HK-2 (cell line): ENCODE measurements around the gene MAST2.
"Not testable (repeated sequence)": the region's sequence is repeated elsewhere in the genome, so short reads cannot be mapped to it uniquely, and the experiment has no call there.

Experiments used
- DNase-seq: peaks from one replicate; pipeline ENCODE4 v3.0.0-alpha.2; 2018; ENCODE audit not compliant: unreplicated experiment

The MAST2 gene

GRCh38 chr1:45932205-45932604 lies 128.8 kb downstream of the MAST2 start:
- not testable (repeated sequence) for DNase-seq

- DNase-seq = no peak
Measured at GRCh38 chr1:45934947-45935346, 131.5 kb downstream of the MAST2 start.

GRCh38 chr1:45938029-45938428 lies 134.6 kb downstream of the MAST2 start:
- no peak for DNase-seq

GRCh38 chr1:45942411-45942810 lies 139.0 kb downstream of the MAST2 start:
- no peak for DNase-seq

GRCh38 chr1:45943185-45943584 lies 139.8 kb downstream of the MAST2 start:
- DNase-seq = no peak

DNA sequence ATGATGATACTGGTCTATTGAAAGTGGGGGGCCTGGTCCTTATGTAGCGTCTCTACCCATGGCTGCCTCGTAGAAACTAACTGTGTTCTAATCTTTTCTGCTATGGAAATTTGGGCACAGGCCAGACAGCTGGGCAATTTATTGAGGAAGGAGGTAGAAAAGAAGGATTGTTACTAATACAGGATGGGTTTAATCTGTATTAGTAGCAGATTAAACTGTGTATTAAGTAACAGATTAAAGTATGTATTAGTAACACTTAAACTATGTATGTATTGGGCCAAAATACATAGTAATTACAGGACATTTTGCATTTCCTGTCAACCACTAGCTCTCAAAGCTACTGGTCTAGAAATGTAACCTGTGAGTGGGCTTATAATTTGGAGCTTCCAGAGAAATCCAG lies 142.0 kb downstream of the MAST2 start:
- DNase-seq = no peak

DNA sequence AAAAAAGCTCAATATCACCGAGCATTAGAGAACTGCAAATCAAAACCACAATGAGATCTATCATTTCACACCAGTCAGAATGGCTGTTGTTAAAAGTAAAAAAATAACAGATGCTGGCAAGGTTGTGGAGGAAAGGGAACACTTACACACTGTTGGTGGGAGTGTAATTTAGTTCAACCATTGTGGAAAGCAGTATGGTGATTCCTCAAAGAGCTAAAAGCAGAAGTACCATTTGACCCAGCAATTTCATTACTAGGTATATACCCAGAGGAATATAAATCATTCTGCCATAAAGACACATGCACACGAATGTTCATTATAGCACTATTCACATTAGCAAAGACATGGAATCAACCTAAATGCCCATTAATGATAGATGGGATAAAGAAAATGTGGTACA lies 146.1 kb downstream of the MAST2 start:
- not testable (repeated sequence) for DNase-seq

DNA sequence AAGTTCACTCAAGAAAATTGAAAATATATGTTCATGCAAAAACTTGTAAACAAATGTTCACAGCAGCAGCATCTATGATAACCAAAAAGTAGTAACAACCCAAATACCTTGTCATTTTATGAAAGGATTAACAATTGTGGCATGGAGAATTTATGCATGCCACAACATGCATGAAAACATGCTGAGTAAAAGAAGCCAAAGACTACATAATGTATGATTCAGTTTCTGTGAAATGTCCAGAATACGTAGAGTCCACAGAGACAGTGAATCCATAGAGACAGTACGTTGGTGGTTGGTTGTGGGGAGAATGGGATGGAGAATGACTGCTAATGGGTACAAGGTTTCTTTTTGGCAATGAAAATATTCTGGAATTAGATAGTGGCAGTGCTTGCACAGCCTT lies 148.7 kb downstream of the MAST2 start:
- no peak for DNase-seq

DNA sequence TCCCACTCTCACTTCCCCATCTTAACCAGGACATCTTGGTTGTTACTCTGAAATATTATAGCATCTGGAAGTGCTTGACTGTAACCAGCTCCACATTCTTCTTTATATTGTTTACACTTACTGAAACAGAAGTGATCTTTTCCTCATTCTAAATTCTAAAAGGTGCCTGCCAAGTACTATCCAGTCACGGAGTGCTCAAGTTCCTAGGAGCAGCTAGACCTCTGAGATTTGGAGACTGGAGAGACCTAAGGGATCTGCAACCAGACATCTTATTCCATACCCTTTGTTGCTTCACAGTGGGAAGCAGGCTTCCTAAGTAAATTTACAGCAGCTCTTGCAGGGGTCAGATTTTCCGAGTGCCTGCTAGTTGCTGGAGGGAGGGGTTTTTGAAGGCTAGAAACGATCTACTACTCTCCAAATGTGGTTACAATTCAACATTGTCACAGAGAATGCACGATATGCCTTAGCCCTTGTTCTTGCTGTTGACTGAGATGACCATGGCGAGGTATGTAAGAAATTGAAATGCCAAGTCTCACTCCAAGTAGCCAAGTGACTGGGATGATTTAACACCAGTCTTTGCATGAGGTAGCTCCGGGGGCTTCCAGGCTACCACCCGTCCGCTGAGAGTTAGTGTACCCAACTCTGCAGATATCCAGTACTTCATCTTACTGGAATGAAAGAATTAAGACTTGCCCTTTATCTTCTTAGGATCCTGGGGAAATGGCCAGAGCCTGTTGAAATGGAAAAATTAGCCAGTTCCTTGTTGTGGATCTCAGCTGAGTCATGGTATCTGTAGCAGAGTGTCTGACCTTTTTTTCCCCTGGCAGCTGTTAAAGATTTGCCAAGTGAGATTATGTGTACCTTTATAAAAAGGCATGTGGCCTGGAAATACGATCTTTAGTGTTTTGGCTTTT lies 150.8 kb downstream of the MAST2 start:
- peak; percentile 40 for DNase-seq

- no peak for DNase-seq
Measured at GRCh38 chr1:45957684-45958083, 154.3 kb downstream of the MAST2 start.

GRCh38 chr1:45958317-45958716 lies 154.9 kb downstream of the MAST2 start:
- no peak for DNase-seq

DNA sequence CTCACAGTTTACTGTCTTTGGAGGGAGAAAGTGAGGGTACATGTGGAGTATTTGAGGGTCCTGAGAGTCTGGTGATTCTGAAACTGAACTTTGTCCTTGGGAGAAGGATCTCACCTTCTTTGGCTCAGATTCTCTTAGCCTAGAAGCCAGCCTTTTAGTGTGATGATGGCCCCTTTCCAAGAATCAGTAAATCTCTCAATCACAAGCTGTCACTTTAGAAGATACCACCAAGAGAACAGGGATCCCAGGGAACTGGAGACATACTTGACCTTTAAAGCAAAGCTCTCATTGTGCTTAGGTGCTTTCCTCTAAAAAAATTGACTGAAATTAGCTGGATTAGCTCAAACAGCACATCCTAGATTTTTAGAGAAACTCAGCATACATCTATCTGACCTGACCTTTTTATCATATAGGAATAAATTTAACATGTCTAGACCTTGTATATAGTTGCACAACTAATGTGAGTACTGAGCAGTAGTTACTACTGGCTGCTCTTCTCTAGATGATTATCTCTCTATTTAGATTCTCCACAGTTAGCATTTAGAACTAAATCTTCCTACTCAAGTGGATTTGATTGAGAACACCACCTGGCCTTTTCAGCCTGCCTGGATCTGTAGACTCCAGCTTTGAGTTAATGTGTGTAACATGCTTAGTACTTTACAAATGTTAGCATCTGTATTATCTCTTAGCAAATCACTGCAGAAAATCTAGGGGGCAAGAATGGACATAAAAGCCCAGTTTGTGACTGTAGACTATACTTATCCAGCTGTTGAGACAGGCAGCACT lies 157.7 kb downstream of the MAST2 start:
- no peak for DNase-seq

DNA sequence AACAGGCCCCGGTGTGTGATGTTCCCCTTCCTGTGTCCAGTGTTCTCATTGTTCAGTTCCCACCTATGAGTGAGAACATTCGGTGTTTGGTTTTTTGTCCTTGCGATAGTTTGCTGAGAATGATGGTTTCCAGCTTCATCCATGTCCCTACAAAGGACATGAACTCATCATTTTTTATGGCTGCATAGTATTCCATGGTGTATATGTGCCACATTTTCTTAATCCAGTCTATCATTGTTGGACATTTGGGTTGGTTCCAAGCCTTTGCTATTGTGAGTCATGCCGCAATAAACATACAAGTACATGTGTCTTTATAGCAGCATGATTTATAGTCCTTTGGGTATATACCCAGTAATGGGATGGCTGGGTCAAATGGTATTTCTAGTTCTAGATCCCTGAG lies 158.5 kb downstream of the MAST2 start:
- DNase-seq = not testable (repeated sequence)

DNA sequence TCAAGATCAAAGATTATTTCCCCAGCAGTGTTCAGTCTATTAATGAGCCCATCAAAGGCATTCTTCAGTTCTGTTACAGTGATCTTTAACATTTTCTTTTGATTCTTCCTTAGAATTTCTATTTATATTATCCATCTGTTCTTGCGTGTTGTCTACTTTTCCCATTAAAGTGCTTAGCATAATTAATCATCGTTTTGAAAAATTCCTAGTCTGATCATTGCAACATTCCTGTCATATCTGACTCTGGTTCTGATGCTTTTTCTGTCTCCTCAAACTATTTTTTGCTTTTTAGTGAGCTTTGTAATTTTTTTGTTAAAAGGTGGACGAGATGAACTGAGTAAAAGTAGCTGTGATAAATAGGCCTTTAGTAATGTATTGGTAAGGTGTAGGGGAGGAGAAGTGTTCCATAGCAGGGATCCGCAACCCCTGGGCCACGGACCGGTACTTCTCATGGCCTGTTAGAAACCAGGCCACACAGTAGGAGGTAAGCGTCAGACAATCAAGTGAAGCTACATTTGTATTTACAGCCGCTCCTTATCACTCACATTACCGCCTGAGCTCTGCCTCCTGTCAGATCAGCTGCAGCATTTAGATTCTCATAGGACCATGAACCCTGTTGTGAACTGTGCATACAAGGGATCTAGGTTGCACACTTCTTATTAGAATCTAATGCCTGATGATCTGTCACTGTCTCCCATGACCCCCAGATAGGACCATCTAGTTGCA lies 165.7 kb downstream of the MAST2 start:
- no peak for DNase-seq

- no peak for DNase-seq
Measured at GRCh38 chr1:45969866-45970265, 166.5 kb downstream of the MAST2 start.

- no peak for DNase-seq
Measured at GRCh38 chr1:45971335-45971734, 167.9 kb downstream of the MAST2 start.

DNA sequence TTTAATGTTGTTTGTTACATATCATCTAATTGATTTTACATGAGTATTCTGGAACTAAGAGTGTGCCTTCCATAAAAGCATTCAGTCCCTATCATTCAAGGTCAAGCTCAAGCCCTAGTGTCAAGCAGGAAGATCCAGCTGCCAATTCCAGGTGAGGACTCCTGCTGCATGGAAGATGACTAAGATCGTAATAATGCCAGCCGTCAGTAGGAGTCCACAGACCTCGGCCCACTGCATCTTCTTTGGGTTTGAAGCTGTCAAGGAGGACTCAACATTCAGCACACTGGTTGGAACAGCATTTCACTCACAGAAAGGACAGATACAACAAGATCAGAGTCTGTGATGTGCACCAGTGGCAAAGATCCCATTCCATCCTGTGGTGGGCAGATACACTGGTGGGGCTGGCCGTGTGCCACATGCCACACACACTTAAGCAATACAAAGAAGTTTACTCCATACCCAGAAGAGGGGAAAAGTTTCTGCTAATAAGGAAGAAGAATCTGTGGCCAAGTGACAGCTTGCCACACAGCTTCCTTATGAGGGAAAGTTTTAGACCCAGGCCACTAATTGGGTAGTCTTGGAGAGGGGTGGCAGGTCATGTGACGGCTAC lies 168.6 kb downstream of the MAST2 start:
- DNase-seq = no peak

DNA sequence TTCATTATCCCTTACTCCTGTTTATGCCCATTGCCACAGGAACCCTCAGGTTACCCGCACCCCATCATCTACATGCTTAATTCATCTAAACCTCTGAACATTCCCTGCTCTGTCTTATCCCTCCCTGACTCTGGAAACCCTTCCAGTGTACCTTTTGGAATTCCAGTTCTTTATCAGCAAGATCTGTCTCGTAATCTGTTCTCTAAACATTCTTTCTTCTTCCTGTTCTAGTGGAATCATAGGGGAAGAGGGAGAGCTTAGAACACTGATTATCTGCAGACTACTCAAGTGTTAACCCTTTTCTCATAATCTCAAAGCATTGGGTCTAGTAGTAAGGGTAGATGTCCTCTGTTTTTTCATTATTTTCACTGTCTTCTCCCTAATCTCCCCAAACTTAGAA lies 169.2 kb downstream of the MAST2 start:
- no peak for DNase-seq

DNA sequence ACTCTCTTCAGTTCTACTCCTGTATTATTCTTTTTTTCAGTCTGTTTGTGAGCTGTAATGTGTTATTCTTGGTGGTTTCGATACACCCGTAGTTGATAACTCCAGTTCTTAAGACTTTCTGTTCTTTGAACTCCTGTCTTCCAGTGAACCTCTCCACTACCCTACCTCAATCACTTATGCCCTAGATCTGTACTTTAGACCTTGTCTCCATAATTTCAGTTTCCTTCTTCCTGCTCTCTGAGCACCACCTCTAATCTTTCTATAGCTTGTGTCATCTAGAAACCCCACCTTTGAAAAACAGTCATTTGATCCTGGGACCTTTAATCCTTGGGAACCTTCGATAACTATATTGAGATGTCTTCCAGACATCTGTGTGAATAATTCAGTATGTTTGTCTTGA lies 169.7 kb downstream of the MAST2 start:
- DNase-seq = no peak

- DNase-seq = peak; percentile 7
Measured at GRCh38 chr1:45974541-45975269, 171.3 kb downstream of the MAST2 start.

DNA sequence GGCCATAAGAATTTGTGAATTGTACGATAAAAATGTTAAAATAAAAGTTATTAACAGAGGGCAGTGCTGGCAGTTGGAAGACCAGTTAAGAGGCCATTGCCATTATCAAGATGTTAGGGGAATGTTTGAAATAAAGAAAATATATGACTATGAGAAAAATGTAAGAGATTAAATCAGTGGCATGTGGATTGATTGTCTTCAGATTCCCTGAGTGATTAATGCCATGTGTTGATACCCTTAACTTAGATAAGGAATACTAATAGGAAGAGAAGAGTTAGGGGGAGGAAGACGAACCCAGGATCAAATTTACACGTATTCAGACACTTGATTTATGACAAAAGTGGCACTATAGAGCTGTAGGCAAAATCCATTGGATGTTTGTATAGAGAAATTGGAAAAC lies 173.2 kb downstream of the MAST2 start:
- no peak for DNase-seq
